ENCODE data around the gene SLC48A1. TPM values are rescaled to one million over a fixed set of nuclear protein-coding genes. Genes with fewer than 3 reads are reported as not detected.

The SLC48A1 gene
- total RNA-seq, result 8.1 TPM

DNA sequence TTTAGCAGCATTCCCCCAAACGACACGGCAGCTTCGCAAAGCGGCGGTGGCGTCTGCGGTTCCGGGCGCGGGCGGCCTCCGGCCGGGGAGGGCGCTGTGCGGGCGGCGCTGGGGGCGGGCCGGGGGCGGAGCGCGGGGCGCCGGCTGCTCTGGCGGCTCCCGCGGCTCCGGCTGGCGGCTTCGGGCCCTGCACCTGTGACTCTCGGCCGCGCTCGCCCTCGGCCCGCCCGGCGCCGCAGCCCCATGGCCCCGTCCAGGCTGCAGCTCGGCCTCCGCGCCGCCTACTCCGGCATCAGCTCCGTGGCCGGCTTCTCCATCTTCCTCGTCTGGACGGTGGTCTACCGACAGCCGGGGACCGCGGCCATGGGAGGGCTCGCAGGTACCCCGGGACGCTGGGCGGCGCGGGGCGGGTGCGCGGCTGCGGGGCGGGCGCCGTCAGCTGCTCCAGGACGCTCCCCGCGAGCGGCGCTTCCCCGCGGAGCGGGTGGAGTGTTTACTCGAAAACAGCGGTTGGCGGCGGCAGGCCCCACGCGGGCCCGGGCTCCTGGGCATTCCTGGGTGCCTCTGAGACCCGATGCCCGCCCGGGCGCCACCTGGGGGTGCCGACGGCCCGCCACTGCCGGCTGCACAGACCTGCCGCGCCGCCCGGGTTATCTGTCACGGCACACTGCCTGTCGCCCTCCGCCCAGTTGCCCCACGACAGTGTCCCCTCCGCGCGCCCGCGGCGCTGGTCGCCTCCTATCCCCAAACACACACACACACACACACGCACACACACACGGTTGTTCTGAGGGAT lies at the start of gene SLC48A1:
Gene SLC48A1, plus strand, starts transcription at position 177 of the 796 bp plus-strand sequence. Its CDS starts 67 bp downstream, at position 244.

GRCh38 chr12:47725091-47725772 lies 47.8 kb upstream of the SLC48A1 start, which contains the start of gene ENDOU:
Gene ENDOU, minus strand, starts transcription at chr12:47725490. Its CDS starts 77 bp downstream, at chr12:47725413.

DNA sequence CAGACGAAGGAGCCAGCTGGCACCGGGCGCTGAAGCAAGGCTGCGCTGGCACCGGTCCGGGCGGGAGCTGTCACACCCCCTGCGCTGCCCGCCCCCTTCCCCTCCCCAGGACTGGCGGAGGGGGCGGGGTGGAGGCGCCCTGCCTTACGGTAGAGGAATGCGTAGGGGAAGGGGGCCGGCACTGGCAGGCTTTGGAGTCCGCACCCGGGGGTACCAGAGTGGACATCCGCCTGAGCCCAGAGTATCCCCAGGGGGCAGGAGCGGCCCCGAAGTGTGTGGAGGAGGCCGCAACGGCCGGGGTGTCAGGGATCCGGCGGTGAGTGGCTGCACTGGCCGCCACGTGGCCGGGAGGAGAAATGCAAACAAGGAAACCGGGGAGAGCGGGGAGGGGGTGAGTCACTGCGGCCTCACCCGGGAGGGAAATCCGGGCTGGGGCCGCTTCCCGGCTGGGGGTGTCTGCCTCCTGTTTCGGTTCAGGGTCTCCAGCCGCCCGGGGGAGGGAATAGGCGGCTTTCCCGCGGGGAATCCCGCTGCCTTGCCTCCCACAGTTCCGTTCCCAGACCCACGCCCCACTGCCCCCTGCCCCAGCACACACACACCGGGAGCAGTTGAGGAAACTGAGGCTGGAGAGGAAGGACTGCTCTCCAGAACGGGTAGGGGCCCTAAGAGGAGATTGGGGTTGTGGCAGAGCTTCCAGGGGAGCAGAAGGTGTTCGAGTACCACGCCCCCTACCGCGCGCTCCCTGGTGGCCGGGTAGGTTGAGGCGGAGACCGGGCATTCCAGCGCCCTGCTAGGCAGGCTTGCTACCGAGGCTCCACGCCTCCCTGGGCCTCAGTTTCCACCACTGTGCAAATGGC lies 14.0 kb upstream of the SLC48A1 start, which contains the start of gene RAPGEF3:
Gene RAPGEF3, minus strand, starts transcription at position 47 of the 857 bp plus-strand sequence. CDS start 324 bp downstream, outside the sequence.

DNA sequence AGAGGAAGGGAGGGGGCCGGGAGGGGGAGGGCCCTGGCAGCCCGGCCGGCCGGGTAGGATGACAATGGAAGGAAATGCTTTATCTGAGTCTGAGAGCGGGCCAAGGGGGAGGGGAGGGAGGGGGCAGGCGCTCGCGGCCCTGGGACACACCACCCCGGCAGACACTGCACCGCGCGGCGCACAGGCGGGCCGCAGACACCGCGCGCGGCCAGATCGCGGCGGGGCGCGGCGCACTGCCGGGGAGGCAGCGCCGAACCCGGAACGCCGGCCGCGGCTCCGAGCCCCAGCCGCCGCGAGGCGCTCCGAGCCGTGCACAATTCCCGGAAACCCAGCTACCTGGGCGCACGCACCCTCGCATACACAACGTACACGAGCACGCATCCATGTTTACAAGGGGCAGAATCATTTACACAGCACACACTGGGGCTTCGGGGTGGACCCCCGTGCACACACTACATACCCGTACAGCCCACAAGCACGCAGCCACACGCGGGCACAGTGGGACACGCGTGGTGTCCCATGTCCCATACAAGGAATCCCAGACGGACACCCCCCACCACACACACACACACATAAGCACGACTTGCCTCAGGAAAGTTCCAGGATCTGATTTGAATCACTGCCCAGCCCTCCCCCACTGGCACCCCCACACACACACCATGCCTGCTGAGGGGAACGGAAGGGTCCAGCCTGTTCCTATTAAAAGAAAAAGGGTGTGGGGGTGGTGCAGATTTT lies 47.0 kb downstream of the SLC48A1 start, which contains the start of gene HDAC7:
Gene HDAC7, minus strand, starts transcription at position 8 of the 735 bp plus-strand sequence. CDS start 118 bp downstream, outside the sequence.

Other genes with a start within 250 kb of the SLC48A1 start
- gene RPAP3, start 67.2 kb upstream of the SLC48A1 start, total RNA-seq, result 27.5 TPM
- gene ENDOU, start 47.7 kb upstream of the SLC48A1 start, total RNA-seq, result not detected
- 17.5 TPM for gene RAPGEF3, start 14.4 kb upstream of the SLC48A1 start, total RNA-seq
- 18.5 TPM for gene HDAC7, start 46.7 kb downstream of the SLC48A1 start, total RNA-seq
- not detected for gene VDR, start 131.8 kb downstream of the SLC48A1 start, total RNA-seq
- gene TMEM106C, start 190.4 kb downstream of the SLC48A1 start, total RNA-seq, result 86.7 TPM
- gene COL2A1, start 231.2 kb downstream of the SLC48A1 start, total RNA-seq, result 0.31 TPM

Measured in parietal lobe (tissue), 1 donor.